ENCODE measurements around the gene SYTL3.

GRCh38 chr6:158804207-158804606 is 154.4 kb downstream of the SYTL3 start:
- TF ChIP-seq, protein P1, sequence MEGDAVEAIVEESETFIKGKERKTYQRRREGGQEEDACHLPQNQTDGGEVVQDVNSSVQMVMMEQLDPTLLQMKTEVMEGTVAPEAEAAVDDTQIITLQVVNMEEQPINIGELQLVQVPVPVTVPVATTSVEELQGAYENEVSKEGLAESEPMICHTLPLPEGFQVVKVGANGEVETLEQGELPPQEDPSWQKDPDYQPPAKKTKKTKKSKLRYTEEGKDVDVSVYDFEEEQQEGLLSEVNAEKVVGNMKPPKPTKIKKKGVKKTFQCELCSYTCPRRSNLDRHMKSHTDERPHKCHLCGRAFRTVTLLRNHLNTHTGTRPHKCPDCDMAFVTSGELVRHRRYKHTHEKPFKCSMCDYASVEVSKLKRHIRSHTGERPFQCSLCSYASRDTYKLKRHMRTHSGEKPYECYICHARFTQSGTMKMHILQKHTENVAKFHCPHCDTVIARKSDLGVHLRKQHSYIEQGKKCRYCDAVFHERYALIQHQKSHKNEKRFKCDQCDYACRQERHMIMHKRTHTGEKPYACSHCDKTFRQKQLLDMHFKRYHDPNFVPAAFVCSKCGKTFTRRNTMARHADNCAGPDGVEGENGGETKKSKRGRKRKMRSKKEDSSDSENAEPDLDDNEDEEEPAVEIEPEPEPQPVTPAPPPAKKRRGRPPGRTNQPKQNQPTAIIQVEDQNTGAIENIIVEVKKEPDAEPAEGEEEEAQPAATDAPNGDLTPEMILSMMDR (conservative IDR thresholded peaks at IDR 0.05), result no peak
- no peak for TF ChIP-seq EZH2 (IDR thresholded peaks at IDR 0.05; ENCODE audit: low read depth)
